RCC 7860 (cell line): ENCODE results near the gene MUC5AC.
"Not testable (repeated sequence)": the region's sequence is repeated elsewhere in the genome, so short reads cannot be mapped to it uniquely, and the experiment has no call there.

Experiments used
- DNase-seq: peaks from one replicate; pipeline ENCODE4 v3.0.0-alpha.2; 2015; ENCODE audit warnings: low spot score
- FAIRE-seq: peaks from 2 replicates; lab custom pipeline; 2012; peaks lifted over from hg19 to GRCh38; lab: Jason Lieb, UNC

The MUC5AC gene

GRCh38 chr11:1160231-1161101 lies 2.7 kb downstream of the MUC5AC start:
- no peak for FAIRE-seq

GRCh38 chr11:1161410-1162137 lies 3.8 kb downstream of the MUC5AC start:
- FAIRE-seq = no peak
- DNase-seq = no peak

More at GRCh38 chr11:1160231-1161101, 2.7 kb downstream of the MUC5AC start:
- DNase-seq = no peak

DNA sequence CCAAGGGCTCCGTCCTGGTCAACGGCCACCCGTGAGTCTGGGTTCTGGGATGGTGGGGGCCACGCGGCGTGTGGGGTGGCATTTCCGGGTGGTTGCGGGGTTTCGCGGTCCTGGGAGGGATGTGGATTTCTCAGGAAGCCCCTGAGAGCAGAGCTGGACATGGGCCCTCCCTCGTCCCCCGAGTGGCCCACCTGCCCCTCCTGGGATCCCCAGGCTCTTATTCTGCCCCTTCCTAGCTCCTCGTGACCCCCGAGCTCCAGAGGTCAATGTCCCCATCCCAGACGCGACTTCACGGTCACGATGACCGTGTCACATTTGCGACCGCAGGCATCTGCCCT lies 4.4 kb downstream of the MUC5AC start:
- FAIRE-seq = no peak
- DNase-seq = no peak

DNA sequence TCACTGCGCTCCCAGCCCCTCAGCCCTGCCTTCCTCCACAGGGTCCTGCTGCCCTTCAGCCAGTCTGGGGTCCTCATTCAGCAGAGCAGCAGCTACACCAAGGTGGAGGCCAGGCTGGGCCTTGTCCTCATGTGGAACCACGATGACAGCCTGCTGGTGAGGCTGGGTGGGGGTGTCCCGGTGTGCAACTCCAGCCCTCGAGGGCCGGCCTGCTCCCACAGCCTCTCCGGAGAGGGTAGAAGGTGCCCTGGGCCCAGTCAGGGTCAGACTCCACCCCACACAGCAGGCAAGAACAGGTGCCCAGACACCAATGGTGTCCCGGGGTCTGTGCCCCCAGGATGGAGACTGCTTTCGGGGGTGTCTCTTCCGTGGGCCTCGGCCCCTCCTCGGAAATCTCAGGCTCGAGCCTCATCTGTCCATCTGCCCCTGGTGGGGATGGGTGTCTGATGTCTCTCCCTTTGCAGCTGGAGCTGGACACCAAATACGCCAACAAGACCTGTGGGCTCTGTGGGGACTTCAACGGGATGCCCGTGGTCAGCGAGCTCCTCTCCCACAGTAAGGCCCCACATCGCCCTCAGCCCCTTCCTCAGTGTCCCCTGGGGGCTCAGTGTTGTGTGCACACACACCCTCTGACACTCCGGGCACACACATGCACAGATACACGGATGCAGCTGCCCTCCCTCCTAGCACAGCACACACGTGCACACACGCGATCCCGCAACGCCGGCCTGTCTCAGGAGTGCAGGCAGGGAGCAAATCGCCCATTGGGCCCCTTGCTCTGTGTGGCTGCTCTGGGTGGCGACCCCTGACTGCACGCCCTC lies 4.9 kb downstream of the MUC5AC start:
- no peak for FAIRE-seq

GRCh38 chr11:1163321-1163910 lies 5.7 kb downstream of the MUC5AC start:
- DNase-seq (no peak), FAIRE-seq (no peak)

More for the DNA sequence above, 4.9 kb downstream of the MUC5AC start:
- no peak for DNase-seq

DNA sequence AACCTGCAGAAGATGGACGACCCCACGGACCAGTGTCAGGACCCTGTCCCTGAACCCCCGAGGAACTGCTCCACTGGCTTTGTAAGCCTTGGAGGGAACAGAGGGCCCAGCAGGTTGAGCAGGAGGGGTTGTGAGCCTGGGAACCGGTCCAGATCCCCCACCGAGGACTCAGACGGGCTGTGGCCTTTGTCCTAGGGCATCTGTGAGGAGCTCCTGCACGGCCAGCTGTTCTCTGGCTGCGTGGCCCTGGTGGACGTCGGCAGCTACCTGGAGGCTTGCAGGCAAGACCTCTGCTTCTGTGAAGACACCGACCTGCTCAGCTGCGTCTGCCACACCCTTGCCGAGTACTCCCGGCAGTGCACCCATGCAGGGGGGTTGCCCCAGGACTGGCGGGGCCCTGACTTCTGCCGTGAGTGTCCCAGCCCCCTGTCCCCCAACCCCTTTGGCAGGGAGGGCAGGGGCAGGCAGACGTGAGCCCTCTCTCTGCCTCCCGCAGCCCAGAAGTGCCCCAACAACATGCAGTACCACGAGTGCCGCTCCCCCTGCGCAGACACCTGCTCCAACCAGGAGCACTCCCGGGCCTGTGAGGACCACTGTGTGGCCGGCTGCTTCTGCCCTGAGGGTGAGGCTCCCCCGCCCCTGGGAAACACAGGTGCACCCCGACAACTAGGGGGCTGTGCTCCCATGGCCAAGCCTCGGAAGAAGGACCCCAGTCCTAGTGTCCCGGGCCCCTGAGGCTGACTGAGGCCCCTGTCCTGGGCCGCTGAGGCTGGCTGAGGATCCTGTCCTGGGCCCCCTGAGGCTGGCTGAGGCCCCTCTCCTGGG lies 6.4 kb downstream of the MUC5AC start:
- DNase-seq (no peak), FAIRE-seq (no peak)

DNA sequence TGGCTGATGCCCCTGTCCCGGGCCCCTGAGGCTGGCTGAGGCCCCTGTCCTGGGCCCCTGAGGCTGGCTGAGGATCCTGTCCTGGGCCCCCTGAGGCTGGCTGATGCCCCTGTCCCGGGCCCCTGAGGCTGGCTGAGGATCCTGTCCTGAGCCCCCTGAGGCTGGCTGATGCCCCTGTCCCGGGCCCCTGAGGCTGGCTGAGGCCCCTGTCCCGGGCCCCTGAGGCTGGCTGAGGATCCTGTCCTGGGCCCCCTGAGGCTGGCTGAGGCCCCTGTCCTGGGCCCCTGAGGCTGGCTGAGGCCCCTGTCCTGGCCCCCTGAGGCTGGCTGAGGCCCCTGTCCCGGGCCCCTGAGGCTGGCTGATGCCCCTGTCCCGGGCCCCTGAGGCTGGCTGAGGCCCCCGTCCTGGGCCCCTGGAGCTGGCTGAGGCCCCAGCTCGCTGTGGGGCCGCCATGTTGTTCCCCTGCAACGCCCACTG lies 7.1 kb downstream of the MUC5AC start:
- not testable (repeated sequence) for DNase-seq, FAIRE-seq

DNA sequence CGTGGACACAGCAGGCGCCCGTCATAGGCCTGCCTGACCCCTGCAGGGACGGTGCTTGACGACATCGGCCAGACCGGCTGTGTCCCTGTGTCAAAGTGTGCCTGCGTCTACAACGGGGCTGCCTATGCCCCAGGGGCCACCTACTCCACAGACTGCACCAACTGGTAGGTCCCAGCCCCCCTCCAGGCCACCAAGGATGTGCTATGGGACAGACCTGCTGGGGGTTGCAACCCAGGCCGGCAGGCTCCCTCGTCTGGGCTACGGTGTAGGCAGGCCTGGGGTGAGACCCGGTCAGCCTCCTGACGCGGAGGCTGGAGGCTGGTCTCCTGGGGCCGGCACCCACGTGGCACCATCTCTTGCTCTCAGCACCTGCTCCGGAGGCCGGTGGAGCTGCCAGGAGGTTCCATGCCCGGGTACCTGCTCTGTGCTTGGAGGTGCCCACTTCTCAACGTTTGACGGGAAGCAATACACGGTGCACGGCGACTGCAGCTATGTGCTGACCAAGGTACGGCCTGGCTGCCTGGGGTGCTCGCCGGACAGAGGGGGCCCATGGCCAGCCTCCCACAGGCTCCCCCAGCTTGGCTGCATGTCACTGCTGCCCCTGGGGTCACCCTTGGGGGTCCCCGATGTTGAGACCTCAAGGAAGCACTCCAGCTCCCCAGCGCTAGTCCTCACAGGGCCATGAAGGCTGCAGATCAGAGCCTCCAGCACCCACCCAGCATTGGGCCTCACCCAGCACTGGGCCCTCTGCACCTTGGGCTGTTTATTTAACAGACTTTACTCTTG lies 7.7 kb downstream of the MUC5AC start:
- no peak for FAIRE-seq
- DNase-seq = no peak

GRCh38 chr11:1167256-1167655 lies 9.5 kb downstream of the MUC5AC start:
- DNase-seq = no peak
- no peak for FAIRE-seq

GRCh38 chr11:1167751-1168231 lies 10.0 kb downstream of the MUC5AC start:
- no peak for DNase-seq
- no peak for FAIRE-seq

- DNase-seq (no peak), FAIRE-seq (no peak)
Observed at GRCh38 chr11:1168256-1168655, 10.5 kb downstream of the MUC5AC start.

GRCh38 chr11:1168721-1169161 lies 11.0 kb downstream of the MUC5AC start:
- DNase-seq (no peak), FAIRE-seq (no peak)

DNA sequence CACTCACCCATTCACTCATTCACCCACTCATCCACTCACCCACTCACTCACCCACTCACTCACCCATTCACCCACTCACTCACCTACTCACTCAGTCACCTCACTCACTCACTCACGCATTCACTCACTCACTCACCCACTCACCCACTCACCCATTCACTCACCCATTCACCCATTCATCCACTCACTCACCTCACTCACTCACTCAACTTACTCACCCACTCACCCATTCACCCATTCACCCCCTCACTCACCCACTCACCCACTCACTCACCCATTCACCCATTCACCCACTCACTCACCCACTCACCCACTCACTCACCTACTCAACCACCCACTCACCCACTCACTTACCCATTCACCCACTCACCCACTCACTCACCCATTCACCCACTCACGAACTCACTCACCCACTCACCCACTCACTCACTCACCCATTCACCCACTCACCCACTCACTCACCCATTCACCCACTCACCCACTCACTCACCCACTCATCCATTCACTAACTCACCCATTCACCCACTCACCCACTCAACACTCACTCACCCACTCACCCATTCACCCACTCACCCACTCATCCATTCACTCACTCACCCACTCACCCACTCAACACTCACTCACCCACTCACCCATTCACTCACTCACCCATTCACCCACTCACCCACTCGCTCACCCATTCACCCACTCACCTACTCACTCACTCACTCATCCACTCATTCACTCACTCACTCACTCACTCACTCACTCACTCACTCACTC lies 13.7 kb downstream of the MUC5AC start:
- FAIRE-seq (no peak), DNase-seq (no peak)

- FAIRE-seq (no peak), DNase-seq (no peak)
Observed at GRCh38 chr11:1171985-1172728, 14.4 kb downstream of the MUC5AC start.

- no peak for FAIRE-seq
- DNase-seq = no peak
Observed at GRCh38 chr11:1172729-1173117, 15.0 kb downstream of the MUC5AC start.

GRCh38 chr11:1173396-1173795 lies 15.6 kb downstream of the MUC5AC start:
- not testable (repeated sequence) for FAIRE-seq

More at GRCh38 chr11:1173396-1173795, 15.6 kb downstream of the MUC5AC start:
- DNase-seq = not testable (repeated sequence)
